Measurements from ENCODE around the gene CYBB. TPM values are rescaled to one million over a fixed set of nuclear protein-coding genes. Genes with fewer than 3 reads are reported as not detected.

The CYBB gene
- total and polyA plus RNA-seq, 11 donors = 1.4 to 180 (median 8.3) TPM

- Histone ChIP-seq H3K27me3 (no peaks in the 10 kb centered on the region), H3K4me1 (no peaks in the 10 kb centered on the region), H3K9me3 (no peaks in the 10 kb centered on the region), H3K36me3 (no peaks in the 10 kb centered on the region), H3K27ac (no peak overlapping the region), H3K4me3 (no peak overlapping the region)
- TF ChIP-seq POLR2A (IDR thresholded peaks at IDR 0.05) (no peak), CTCF (IDR thresholded peaks at IDR 0.05) (no peak)
- ATAC-seq (no peak), DNase-seq (no peak)
- 51 to 83% (median 70%) methylated on average over 3 of the region's 3 CpGs for WGBS, 4 donors
- intact Hi-C loops (cut with DNase I) = no loop called here
Observed at GRCh38 chrX:37854148-37854547, 74.3 kb downstream of the CYBB start.

- Histone ChIP-seq H3K9me3 (no peaks in the 10 kb centered on the region), H3K4me1 (no peaks in the 10 kb centered on the region), H3K4me3 (no peak overlapping the region), H3K27ac (no peak overlapping the region), H3K27me3 (no peaks in the 10 kb centered on the region), H3K36me3 (no peaks in the 10 kb centered on the region)
- intact Hi-C loops (cut with DNase I) = no loop called here
- ATAC-seq (no peak), DNase-seq (no peak)
- WGBS, 4 donors = 21 to 45% (median 32%) methylated on average over 2 of the region's 2 CpGs
- no peak for TF ChIP-seq CTCF (IDR thresholded peaks at IDR 0.05)
- no peak for TF ChIP-seq POLR2A (IDR thresholded peaks at IDR 0.05)
Observed at GRCh38 chrX:37854748-37855147, 74.9 kb downstream of the CYBB start.

GRCh38 chrX:37860721-37861120, 80.9 kb downstream of the CYBB start:
- ATAC-seq (no peak), DNase-seq (no peak)
- Histone ChIP-seq H3K27me3 (peaks cover 0 to 22% (median 0%) of the 10 kb centered on the region in 9 donors), H3K9me3 (no peaks in the 10 kb centered on the region), H3K4me1 (no peaks in the 10 kb centered on the region), H3K36me3 (no peaks in the 10 kb centered on the region), H3K4me3 (no peak overlapping the region), H3K27ac (no peak overlapping the region)
- WGBS, 4 donors = 30 to 57% (median 38%) methylated on average over 6 of the region's 6 CpGs
- TF ChIP-seq POLR2A (IDR thresholded peaks at IDR 0.05) = no peak
- no peak for TF ChIP-seq CTCF (IDR thresholded peaks at IDR 0.05)
- intact Hi-C loops (cut with DNase I) = no loop called here

- TF ChIP-seq CTCF (IDR thresholded peaks at IDR 0.05) (no peak), POLR2A (IDR thresholded peaks at IDR 0.05) (no peak)
- intact Hi-C loops (cut with DNase I) = no loop called here
- H3K27ac ChIP-seq = no peak overlapping the region
Observed at GRCh38 chrX:37862851-37863250, 83.0 kb downstream of the CYBB start.

More at GRCh38 chrX:37862851-37863250, 83.0 kb downstream of the CYBB start:
- H3K27me3 ChIP-seq = peaks cover 0 to 22% (median 0%) of the 10 kb centered on the region in 9 donors
- no peaks in the 10 kb centered on the region for H3K4me1 ChIP-seq
- no peaks in the 10 kb centered on the region for H3K36me3 ChIP-seq
- DNase-seq (no peak), ATAC-seq (no peak)
- H3K9me3 ChIP-seq = no peaks in the 10 kb centered on the region
- no peak overlapping the region for H3K4me3 ChIP-seq

Other genes starting within 250 kb of the CYBB start
- gene LANCL3, start 208.4 kb upstream of the CYBB start, total RNA-seq = 1 to 10 TPM in 1 of 9 donors, under 1 TPM in 8; 0.09 to 2.2 (median 0.29) TPM
- gene LANCL3, start 208.4 kb upstream of the CYBB start, polyA plus RNA-seq = under 1 TPM; 0.08 to 0.24 TPM
- 10 to 100 TPM in 5 of 9 donors, 1 to 10 TPM in 4; 5.0 to 16.4 (median 10.8) TPM for gene XK, start 94.3 kb upstream of the CYBB start, total RNA-seq
- gene XK, start 94.3 kb upstream of the CYBB start, polyA plus RNA-seq = 1 to 10 TPM; 2.6 to 4.3 TPM
- 10 to 100 TPM; 15.0 to 31.8 (median 21.0) TPM for gene DYNLT3, start 67.5 kb downstream of the CYBB start, total RNA-seq
- gene DYNLT3, start 67.5 kb downstream of the CYBB start, polyA plus RNA-seq = 10 to 100 TPM in 1 of 2 donors, 1 to 10 TPM in 1; 9.8 to 32.1 TPM
- gene SYTL5, start 226.5 kb downstream of the CYBB start, total RNA-seq = 1 to 10 TPM in 2 of 9 donors, under 1 TPM in 5, not detected in 2; 0.09 to 2.8 (median 0.30) TPM
- gene SYTL5, start 226.5 kb downstream of the CYBB start, polyA plus RNA-seq = under 1 TPM; 0.04 to 0.08 TPM